CD1c-positive myeloid dendritic cell (primary cell): Measurements from ENCODE around the gene NR1H3.
"Not testable (repeated sequence)": the region's sequence is repeated elsewhere in the genome, so short reads cannot be mapped to it uniquely, and the experiment has no call there.

ENCODE experiments used
- DNase-seq: peaks from one replicate; pipeline ENCODE4 v3.0.0-alpha.2; 2016; ENCODE audit errors: extremely low spot score

NR1H3 gene

DNA sequence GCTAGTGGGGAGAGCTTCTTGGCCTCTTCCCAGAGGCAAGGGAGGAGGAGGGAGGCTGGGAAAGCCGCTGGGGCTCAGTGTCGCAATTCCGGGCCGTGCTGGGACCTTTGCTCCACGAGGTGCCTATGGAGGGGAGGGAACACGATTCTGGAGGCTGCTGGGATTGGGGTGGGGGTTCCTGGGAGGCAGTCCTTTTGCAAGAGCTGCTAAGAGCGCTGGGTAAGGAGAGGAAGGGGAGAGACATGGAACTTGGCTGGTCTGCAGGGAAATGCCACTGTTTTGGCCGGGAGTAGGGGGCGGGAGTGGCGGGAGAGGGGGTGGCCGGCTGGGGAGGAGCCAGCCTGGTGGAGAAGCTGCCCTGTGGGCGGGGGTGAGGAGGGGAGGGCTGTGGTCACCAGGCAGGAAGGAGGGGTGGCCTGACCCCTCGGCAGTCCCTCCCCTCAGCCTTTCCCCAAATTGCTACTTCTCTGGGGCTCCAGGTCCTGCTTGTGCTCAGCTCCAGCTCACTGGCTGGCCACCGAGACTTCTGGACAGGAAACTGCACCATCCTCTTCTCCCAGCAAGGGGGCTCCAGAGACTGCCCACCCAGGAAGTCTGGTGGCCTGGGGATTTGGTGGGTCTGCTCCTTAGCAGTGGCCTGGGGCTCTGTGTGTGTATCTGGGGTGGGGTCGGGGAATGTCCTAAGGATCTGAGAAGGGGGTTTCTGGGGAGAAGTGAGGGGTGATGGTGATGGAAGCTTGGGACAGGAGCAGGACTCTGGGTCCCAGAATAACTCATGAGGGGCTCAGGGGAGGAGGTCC lies at the start of gene NR1H3:
Gene NR1H3, plus strand, starts transcription at position 480 of the 800 bp plus-strand sequence. CDS start 1,221 bp downstream, outside the sequence.
- DNase-seq: peak; percentile 77

DNA sequence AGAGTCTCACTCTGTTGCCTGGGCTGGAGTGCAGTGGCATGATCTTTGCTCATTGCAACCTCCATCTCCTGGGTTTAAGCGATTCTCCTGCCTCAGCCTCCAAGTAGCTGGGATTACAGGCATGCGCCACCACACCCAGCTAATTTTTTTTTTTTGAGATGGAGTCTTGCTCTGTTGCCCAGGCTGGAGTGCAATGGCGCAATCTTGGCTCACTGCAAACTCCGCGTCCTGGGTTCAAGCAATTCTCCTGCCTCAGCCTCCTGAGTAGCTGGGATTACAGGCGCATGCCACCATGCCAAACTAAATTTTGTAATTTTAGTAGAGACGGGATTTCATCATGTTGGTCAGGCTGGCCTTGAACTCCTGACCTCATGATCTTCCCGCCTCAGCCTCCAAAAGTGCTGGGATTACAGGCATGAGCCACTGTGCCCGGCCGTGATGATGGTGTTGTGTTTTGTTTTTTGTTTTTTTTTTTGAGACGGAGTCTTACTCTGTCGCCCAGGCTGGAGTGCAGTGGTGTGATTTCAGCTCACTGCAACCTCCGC lies 49.7 kb upstream of the NR1H3 start:
- DNase-seq: not testable (repeated sequence)

DNA sequence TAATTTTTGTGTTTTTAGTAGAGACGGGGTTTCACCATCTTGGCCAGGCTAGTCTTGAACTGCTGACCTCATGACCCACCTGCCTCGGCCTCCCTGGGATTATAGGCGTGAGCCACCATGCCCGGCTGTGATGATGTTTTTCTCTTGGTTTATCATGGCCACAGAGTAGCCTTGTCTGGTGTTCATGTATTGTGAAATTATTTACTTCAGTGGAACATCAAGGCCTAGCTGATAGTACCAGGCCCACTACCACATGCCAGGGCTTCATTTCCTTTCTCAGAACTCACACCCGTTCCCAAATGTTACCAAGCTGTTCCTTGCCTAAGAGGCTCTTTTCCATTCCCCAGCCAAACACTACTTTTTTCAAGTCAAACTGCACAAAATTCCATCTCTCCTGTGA lies 49.2 kb upstream of the NR1H3 start:
- DNase-seq: no peak

DNA sequence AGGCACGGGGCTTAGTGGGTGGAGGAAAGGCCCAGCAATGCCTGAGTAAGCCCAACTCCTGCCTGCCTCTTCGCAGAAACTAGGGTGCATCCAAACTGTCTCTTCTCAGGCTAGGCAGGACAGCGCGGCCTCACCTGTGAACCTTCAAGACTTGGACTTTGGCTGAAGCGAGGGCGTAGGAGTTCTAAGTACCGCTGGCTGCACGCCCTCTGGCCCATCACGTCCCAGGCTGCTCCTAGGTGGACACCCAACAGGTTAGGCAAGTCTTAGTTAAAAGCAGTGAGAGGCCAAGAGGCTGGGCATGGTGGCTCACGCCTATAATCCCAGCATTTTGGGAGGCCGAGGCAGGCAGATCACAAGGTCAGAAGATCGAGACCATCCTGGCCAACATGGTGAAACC lies 44.9 kb upstream of the NR1H3 start:
- DNase-seq: no peak

DNA sequence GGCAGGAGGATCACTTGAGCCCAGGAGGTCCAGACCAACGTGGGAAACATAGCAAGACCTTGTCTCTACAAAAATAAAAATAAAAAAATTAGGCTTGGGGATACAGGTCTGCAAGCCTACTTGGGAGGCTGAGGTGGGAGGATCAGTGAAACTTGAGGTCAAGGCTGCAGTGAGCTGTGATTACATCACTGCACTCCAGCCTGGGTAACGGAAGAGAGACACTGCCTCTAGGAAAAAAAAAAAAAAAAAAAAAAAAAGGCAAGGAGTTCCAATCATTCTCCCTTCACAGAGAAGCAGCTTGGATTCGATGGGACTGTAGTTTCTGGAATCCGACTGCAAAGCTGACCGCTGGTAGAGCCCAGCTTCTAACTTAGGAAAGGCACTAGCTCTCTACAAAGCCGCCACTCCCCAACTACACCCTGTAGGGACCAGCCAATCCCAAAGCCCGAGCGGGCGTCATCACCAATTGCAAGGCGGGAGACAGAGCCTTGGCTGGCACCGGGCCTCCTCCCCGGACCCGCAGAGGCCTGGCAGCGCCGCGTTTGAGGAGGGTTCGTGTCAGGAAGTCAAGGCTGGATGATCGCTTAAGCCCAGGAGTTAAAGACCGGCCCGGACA lies 43.7 kb upstream of the NR1H3 start:
- peak; percentile 92 for DNase-seq

DNA sequence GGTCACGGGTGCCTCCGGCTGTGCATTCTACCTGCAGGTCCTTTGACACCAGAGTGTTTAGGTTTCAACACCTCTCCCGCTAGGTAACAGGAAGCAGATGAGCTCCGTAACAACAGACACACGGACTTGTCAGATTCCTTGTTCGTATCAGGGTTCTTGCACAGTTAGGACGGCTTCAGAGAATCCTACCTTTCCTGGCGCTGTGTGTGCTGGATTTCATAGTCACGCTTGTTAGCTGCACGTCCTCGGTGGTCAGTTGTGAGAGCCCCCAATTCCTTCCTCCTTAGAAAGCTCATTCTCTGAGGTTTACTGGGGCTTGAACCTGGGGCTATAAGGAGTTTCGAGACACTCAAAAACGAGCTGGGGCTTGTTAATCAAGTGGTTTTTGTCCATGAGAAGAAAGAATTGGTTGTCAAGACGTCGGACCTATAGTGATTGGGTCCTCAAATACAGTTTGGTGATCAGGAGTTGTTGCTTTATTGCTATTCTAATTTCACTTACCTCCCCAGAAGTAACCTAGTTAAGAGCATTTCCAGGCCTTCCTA lies 42.4 kb upstream of the NR1H3 start:
- DNase-seq: no peak

DNA sequence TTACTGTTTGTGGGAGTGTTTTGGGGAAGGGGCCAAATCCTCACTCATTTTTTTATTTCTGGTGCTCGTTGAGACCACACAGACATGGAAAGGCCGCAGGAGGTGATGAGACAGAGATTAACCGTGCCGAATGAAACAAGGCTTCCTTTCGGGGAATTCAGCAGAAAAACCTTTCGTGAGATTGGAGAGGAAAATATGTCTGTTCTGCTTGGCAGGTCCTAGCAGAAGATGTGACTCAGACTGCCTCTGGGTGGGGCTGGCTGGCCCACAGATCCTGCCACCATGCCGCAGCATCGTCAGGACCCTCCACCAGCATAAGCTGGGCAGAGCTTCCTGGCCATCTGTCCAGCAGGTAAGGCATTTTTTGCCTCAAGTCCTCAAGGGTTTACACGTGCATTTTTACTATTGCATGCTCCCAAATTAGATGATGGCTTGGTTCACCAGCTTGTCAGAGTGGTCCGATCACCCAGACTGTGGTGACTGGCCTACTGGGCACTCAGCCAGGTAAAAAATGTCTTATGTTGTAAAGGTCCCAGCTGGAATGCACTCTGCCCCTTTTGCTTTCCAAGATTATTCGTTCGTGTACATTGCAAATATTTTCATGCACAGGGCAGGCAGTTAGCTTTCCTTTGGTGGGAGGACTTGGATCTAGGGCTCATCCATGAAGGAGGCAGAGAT lies 41.5 kb upstream of the NR1H3 start:
- peak; percentile 75 for DNase-seq

DNA sequence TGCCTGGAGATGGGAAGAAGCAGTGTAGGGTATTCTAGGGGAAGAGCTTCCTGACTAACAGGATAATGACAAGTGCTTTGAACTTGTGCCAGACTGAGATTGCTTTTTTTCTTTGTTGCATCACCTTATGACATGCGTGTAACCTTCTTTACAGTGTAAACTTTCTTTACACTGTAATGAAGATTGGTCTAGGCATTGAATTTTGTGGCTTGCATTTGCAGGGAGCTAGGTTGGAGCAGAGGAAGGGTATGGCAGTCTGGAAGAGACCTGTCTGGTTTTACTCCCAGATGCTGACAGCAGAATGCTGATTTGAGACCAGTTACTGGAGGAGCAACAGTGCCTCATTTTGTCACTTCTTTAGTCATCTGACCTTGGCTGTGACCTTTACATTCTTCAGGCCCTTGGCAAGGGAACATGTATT lies 37.4 kb upstream of the NR1H3 start:
- DNase-seq: no peak

DNA sequence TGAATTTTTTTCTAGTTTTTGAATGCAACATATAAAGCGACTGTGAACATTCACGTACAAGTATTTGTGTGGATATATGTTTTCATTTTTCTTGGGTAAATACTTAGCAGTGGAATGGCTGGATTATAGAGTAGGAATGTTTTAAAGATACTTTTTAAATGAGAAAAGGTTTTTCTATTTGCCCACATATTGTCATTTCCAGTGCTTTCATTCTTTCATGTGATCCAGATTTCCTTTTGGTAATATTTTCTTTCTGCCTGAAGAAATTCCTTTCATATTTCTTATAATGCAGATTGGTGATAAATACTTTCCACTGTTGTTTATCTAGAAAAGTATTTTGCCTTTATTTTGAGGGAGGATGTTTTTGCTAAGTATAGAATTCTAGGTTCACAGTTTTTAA lies 35.1 kb upstream of the NR1H3 start:
- DNase-seq: no peak

DNA sequence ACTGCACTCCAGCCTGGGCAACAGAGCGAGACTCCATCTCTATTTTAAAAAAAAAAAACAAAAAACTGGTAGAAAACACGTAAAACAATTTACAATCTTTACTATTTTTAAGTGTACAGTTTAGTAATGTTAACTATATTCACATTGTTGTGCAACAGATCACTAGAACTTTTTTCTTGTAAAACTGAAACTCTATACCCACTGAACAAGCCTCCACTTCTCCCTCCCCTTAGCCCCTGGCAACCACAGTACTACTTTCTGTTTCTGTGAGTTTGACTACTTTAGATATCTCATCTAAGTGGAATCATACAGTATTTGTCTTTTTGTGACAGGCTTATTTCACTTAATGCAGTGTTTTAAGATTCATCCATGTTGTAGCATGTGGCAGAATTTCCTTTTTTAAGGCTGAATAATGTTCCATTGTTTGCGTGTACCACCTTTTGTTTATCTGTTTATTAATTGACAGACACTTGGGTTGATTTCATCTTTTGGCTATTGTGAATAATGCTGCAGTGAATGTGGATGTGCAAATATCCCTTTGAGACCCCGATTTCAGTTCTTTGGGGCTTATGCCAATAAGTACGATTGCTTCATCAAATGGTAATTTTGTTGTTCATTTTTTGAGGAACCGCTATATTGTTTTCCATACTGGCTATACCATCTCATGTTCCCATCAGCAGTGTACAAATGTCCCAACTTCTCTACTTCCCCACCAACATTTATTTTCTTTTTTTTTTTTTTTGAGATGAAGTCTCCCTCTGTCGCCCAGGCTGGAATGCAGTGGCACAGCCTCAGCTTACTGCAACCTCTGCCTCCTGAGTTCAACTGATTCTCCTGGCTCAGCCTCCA lies 32.0 kb upstream of the NR1H3 start:
- DNase-seq: peak; percentile 48

DNA sequence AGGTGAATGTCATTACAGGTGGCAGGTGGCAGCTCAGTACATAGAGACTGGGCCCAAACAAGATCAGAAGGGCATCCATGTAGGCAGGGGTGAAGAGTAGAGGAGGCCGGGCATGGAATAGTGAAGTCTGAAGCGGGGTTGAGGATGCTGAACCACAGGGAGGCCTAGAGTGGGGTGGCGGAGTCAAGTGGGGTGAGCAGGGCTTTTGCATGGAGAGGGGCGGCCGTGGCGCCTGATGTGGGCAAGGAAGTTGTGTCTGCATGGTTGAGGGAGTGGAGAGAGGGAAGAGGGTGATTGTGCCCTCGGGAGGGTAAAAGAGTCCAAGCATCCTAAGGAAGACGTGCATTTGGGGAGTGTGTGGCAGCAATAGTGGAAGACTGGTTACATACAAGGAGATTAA lies 28.6 kb upstream of the NR1H3 start:
- DNase-seq: no peak

DNA sequence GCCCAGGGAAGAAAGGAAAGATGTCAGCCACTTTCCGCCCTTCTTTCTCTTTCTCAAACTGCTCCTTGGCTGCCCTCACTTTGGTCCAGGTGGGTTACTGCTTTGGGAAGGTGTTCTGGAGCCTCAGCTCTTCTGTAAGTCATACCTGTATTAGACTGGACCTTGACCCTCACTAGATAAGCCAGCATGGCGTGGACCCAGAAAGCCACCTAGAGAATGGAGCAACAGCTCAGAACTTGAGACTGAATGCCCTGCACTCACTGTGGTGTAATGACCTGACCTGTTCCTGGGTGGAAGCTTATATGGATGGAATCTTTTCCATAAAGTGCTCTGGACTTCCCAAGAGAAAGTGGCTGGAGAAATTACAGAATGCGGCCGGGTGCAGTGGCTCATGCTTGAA lies 24.7 kb upstream of the NR1H3 start:
- DNase-seq: no peak

DNA sequence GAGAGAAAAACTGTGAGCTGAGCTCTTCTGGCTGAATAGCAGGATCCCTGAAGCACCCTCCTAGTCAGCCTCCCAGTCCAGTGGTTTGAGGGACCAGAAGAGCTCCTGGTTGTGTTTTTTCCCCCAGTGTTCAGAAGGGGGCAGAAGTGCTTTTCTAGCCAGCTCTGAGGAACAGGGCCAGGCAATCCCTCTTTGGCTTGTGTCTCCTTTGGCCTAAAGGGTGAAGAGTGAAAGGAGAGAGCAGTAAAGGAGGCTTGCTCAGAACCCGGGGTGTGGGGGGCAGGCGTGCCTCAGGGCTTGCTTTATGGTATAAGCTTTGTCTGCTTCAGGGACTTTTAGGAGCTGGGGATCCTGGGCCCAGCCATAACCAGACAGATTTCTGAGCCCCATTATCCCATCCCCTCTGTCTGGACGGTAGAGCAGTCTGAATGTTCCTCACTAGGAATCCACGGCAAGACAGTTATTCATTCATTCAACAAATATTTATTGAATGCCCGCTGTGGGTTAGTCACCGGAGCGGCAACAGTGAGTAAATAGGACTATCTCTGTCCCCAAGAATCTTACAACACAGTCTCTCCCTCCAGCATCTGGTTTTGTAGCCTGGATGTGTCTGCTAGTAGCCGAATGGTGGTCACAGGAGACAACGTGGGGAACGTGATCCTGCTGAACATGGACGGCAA lies 23.7 kb upstream of the NR1H3 start:
- DNase-seq: peak; percentile 34

DNA sequence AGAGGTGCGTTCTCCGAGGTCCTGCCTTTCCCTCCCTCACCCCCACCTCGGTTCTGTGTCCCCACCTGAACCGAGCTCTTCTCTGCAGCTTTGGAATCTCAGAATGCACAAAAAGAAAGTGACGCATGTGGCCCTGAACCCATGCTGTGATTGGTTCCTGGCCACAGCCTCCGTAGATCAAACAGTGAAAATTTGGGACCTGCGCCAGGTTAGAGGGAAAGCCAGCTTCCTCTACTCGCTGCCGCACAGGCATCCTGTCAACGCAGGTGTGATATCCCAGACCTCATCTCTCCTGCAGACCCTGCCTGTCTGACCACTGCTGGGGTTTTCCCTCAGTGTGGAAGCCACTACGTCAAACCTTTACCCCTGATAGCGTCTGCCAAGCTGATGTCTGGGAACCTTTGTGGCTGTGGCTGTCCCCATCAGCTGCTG lies 23.1 kb upstream of the NR1H3 start:
- DNase-seq: no peak

DNA sequence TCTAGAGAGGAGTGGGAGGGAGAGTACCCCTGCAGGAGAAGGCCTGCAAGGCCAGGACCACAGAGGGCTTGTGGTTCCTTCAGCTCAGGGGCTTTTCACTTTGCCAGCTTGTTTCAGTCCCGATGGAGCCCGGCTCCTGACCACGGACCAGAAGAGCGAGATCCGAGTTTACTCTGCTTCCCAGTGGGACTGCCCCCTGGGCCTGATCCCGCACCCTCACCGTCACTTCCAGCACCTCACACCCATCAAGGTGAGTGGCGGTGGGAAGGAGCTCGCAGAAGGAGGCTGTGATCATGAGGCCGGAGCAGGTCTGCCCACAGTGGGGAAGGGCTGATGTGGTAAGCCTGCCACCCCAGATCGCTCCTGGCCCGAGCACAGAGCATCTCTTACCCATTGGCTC lies 22.6 kb upstream of the NR1H3 start:
- DNase-seq: no peak

DNA sequence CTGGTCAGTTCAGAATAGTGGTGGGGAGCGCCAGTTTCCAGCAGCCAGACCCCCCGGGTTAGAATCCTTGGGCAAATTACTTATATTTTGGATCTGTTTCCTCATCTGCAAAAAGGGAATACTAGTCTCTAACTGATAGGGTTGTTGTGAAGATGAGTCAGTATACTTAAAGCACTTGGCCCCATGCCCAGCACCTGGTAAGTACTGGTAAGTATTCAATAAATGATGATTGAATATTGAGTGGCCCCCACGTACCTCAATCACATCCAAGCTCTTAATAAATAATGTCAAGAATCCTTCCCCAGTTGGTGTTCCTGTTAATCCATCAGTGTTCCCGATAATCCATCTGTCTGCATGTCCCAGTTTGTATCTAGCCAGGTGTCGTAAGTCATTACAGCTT lies 21.3 kb upstream of the NR1H3 start:
- no peak for DNase-seq

DNA sequence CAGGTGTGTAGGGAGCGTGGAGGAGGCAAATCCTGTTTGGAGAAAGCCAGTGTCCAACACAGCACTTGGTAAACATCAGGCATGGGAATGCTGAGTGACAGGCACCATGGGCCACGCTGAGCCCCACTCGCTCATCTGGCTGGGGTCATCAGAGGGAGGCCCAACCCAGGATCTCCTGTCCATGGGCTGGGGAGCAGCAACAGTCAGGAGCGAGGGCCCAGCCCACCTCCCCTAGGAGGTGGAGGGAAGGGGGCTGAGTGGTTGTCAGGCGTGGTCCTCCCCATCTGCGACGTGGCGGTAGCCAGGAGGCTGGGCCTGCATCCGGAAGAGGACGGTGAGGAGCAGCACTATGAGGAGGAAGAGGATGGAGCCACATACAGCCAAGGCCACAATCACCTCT lies 17.9 kb upstream of the NR1H3 start:
- DNase-seq: no peak

DNA sequence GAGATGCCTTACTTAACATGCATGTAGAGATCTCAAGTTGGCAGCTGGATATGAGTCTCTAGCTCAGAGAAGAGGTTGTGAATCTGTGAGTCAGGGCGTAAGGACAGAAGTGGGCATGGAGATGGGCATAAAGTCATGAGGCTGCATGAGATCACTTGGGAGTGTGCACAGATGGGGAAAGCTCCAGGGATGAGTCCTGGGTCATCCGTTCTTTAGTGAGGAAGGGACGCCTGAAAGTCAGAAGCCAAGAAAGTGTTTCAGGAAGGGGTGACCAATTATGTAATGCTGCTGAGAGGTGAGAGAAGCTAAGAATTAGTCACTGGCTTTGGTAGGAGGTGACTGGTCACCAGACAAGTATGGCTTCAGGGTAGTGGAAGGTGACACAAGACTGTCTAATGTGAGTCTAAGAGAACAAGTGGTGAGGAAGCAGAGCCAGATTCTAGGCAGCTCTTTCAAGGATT lies 15.9 kb upstream of the NR1H3 start:
- peak; percentile 83 for DNase-seq

DNA sequence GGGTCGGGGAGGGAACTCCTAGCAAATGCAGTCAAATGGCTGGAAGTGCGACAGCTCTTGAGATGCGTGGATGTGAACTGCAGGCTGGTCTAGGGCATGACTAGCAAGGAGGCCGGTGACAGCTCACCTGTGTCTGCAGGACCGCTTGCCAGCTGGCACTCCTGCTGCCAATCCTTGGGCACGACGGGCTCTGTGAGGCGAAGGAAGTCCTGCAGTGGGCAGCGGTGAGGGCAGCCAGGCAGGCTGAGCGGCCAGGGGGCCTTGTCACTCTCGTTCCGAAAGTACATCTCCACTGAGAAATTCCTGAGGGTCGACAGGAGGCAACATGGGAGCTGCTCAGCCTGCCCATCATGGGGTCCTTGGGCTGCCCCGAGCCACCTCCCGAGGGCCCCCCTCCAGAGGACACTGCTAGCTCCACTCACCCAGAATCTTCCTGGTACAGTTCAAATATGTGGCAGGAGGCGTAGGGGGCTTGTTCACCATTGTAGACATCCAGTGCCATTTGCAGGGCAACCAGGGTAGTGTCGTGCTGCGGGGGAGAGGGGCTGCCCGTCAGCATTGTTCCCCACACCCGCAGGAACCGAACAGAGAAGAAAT lies 15.1 kb upstream of the NR1H3 start:
- no peak for DNase-seq

DNA sequence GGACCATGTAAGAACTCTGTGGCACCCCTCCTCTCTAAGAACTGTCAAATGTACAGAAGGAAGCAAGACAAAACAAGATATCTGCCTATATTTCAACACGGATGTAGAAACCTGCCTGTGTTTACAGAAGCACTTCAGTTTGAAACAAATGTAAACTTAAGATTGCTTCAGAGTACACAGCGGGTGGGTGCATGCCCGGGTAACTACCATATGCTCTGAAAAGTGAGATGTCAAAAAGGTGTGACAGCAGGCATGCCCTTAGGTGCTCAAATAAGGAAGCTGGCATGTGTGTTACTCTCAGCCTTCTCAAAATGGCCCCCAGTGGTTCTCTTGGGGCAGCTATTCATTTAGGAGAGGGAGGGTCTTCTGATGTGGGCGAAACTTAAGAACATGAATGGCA lies 14.3 kb upstream of the NR1H3 start:
- no peak for DNase-seq
